ENCODE measurements around the gene UBE2R2. TPM values are rescaled to one million over a fixed set of nuclear protein-coding genes. Genes with fewer than 3 reads are reported as not detected.

Gene UBE2R2
- total RNA-seq, 4 donors from 2014 or later: 29.7 to 39.9 (median 34.8) TPM

DNA sequence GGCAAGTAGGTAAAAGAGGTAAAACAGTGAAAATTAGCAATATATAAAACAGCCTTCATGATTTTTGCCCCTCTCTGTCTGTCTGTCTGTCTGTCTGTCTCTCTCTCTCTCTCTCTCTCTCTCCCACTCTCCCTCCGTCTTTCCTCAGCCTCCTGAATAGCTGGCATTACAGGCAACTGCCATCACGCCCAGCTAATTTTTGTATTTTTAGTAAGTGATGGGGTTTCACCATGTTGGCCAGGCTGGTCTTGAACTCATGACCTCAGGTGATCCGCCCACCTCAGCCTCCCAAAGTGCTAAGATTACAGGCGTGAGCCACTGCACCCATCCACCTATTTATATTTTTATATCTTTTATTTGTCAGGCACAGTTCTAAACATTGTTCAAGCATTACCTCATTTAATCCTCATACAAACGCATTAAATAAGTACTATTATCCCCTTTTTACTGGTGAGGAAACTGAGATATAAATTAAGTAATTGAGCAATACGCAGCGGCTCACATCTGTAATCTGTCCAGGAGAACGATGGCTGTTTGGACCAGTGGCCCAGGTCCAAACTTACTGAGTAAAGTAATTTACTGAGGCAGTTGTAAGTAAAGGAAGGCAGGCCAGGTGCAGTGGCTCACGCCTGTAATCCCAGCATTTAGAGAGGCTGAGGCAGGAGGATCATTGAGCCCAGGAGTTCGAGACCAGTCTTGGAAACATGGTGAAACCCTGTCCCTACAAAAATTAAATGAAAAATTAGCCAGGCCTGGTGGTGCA is 60.9 kb downstream of the UBE2R2 start:
- H3K4me3 ChIP-seq: no peak overlapping the region
- peaks cover 0 to 21% (median 0%) of the 10 kb centered on the region in 4 donors for H3K4me1 ChIP-seq
- H3K27ac ChIP-seq: no peak overlapping the region
- TF ChIP-seq POLR2A (IDR thresholded peaks at IDR 0.05): no peak
- TF ChIP-seq, protein P1, sequence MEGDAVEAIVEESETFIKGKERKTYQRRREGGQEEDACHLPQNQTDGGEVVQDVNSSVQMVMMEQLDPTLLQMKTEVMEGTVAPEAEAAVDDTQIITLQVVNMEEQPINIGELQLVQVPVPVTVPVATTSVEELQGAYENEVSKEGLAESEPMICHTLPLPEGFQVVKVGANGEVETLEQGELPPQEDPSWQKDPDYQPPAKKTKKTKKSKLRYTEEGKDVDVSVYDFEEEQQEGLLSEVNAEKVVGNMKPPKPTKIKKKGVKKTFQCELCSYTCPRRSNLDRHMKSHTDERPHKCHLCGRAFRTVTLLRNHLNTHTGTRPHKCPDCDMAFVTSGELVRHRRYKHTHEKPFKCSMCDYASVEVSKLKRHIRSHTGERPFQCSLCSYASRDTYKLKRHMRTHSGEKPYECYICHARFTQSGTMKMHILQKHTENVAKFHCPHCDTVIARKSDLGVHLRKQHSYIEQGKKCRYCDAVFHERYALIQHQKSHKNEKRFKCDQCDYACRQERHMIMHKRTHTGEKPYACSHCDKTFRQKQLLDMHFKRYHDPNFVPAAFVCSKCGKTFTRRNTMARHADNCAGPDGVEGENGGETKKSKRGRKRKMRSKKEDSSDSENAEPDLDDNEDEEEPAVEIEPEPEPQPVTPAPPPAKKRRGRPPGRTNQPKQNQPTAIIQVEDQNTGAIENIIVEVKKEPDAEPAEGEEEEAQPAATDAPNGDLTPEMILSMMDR (IDR thresholded peaks at IDR 0.05): no peak
- no peaks in the 10 kb centered on the region for H3K36me3 ChIP-seq
- H3K9me3 ChIP-seq: no peaks in the 10 kb centered on the region
- no peak for DNase-seq
- no peaks in the 10 kb centered on the region for H3K27me3 ChIP-seq

GRCh38 chr9:33878691-33879366 is 61.9 kb downstream of the UBE2R2 start:
- no peak for DNase-seq
- Histone ChIP-seq H3K27ac (no peak overlapping the region), H3K27me3 (no peaks in the 10 kb centered on the region), H3K4me1 (peaks cover 0 to 21% (median 0%) of the 10 kb centered on the region in 4 donors), H3K9me3 (no peaks in the 10 kb centered on the region), H3K4me3 (no peak overlapping the region), H3K36me3 (no peaks in the 10 kb centered on the region)
- TF ChIP-seq, protein P1 (IDR thresholded peaks at IDR 0.05): no peak
- no peak for TF ChIP-seq POLR2A (IDR thresholded peaks at IDR 0.05)

DNA sequence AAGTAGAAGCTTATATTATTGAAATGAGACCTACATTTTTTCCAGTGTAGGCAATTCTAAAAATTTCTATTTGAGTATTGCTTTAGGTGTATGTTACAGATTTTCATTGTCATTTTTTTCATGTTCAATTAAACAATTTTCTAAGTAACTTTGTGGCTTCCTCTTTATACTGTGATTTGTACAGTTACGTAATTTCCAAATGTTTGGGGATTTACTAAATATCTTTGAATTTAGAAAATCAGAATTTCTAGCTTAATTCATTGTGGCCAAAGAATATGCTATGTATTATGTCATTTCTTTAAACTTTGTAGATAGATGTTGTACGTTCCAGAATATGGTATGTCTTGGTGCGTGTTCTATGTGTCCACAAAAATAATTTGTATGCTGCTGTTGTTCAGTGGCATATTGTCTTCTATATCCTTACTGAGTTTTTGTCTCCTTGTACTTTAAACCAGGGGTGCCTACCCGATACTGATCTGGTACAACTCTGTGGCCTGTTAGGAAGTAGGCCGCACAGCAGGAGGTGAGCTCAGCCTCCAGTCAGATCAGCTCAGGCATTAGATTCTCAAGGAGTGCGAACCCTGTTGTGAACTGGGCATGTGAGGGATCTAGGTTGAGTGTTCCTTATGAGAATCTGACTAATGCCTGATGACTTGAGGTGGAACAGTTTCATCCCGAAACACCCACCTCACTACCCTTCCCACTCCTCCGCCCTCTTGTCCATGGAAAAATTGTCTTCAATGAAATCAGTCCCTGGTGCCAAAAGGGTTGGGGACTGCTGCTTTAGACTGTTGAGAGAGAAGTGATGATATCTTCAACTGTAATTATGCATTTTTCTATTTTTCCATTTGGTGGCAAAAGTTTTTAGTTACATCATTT is 63.5 kb downstream of the UBE2R2 start:
- H3K27me3 ChIP-seq: no peaks in the 10 kb centered on the region
- peaks cover 0 to 25% (median 3%) of the 10 kb centered on the region in 4 donors for H3K4me1 ChIP-seq
- no peak overlapping the region for H3K27ac ChIP-seq
- TF ChIP-seq, protein P1 (IDR thresholded peaks at IDR 0.05): no peak
- TF ChIP-seq POLR2A (IDR thresholded peaks at IDR 0.05): no peak
- H3K9me3 ChIP-seq: no peaks in the 10 kb centered on the region
- H3K4me3 ChIP-seq: no peak overlapping the region
- H3K36me3 ChIP-seq: no peaks in the 10 kb centered on the region
- no peak for DNase-seq

- Histone ChIP-seq H3K9me3 (no peaks in the 10 kb centered on the region), H3K36me3 (no peaks in the 10 kb centered on the region), H3K4me1 (peaks cover 0 to 29% (median 5%) of the 10 kb centered on the region in 4 donors), H3K27me3 (no peaks in the 10 kb centered on the region), H3K27ac (no peak overlapping the region), H3K4me3 (no peak overlapping the region)
- no peak for DNase-seq
- TF ChIP-seq POLR2A (IDR thresholded peaks at IDR 0.05): no peak
- TF ChIP-seq, protein P1 (IDR thresholded peaks at IDR 0.05): no peak
Measured at GRCh38 chr9:33881635-33882034, 64.7 kb downstream of the UBE2R2 start.

GRCh38 chr9:33884856-33885701 is 68.1 kb downstream of the UBE2R2 start:
- Histone ChIP-seq H3K9me3 (no peaks in the 10 kb centered on the region), H3K27ac (no peak overlapping the region), H3K36me3 (peaks cover 0 to 21% (median 0%) of the 10 kb centered on the region in 3 donors), H3K27me3 (no peaks in the 10 kb centered on the region), H3K4me3 (no peak overlapping the region), H3K4me1 (peaks cover 0 to 16% (median 5%) of the 10 kb centered on the region in 4 donors)
- TF ChIP-seq, protein P1 (IDR thresholded peaks at IDR 0.05): no peak
- TF ChIP-seq POLR2A (IDR thresholded peaks at IDR 0.05): no peak
- no peak for DNase-seq

All from Peyer's patch (tissue), 4 donors.